Hematopoietic multipotent progenitor cell treated with erythropoietin and hydrocortisone succinate and interleukin-3 and kit ligand, for 15 days (in vitro differentiated cells): ENCODE measurements around the gene RPL34.
"Not testable (repeated sequence)": the region's sequence is repeated elsewhere in the genome, so short reads cannot be mapped to it uniquely, and the experiment has no call there.

Experiments
- DNase-seq: peaks from one replicate; pipeline ENCODE4 v3.0.0-alpha.2; 2015; ENCODE audit warnings: low spot score

Gene RPL34

DNA sequence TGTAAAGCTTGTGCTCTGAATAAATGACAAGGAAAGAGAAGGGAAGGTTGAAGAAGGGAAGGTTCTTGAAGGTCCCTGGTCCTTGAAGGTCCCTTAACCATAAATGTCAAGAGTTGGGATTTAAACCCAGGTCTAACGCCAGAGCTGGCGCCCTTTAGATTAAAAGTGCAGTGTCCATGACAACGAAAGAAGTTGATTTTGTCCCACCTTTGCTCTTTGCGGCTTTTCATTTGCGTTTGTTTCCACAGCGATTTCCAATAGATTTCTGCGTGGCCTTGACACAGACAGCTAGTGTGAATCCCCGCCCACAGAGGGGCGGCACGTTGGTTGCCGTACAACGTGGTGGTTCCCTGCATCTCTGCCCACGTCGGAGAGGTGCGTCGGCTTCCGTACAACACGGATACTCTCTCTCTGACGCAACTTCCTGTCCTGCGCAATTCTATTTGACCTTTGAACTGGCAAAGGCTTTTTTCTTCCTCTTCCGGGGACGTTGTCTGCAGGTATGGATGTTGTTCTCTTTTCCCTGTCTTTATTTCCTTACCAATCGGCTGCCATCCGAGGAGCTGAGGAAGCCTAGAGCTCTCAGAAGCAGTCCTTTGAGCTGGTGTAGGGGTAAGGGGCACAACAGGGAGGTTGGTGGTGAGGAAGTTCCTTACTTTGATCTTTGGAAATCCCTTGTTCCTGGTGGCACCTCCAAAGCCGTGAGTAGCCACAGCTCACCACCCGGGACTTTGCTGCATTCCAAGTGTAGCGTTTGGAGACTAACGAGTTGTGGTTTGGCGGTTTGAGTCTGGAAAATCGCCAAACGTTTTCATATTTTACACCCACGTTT lies at the start of gene RPL34:
TSS of gene RPL34 (plus strand) at position 476 of the 832 bp plus-strand sequence. CDS start 1,384 bp downstream, outside the sequence.
- peak; percentile 99 for DNase-seq

DNA sequence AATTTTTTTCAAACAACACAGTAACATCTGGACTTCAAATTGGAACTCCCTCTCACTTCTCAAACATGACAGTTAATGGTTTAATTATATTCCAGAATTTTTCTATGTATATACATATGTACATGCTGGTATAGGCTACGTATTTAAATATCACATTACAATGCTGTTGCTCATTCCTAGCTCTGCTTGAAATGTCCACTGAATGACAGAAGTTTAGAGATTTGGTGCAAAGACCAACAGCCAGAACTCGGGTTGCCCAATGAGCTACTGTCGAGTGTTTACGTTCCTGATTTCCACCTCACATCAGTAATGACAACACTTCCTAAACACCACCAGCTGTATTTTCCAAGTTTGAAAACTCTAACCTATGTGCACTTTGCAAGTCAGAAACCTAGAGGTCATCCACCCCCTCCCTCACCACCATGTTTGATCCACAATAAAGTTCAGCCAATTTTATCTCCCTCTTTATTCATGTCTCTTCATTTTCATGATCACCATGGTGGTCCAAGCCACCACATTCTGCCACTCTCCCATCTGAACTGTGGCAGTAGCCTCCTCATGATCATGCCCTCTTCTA lies 49.3 kb upstream of the RPL34 start:
- no peak for DNase-seq

DNA sequence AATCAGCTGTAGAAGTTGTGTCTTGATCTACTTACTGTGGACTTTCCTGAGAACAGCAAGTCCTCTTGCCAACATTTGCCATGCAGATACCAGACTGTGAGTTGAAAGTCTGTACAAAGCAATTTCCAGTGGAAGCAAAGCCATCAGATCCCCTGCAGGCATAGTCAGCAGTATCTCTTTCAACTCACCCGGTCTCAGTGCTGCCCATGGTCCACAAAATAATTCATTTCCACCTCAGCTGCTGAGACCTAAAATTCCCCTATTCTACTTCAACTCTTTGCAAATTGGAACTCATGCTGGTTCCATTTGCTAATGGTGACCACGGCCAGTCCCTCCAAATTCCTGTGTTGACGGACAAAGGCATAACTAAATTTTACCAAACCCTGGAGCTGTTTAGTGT lies 46.0 kb upstream of the RPL34 start:
- DNase-seq, result no peak

- DNase-seq, result no peak
Measured at GRCh38 chr4:108581083-108581482, 39.3 kb upstream of the RPL34 start.

DNA sequence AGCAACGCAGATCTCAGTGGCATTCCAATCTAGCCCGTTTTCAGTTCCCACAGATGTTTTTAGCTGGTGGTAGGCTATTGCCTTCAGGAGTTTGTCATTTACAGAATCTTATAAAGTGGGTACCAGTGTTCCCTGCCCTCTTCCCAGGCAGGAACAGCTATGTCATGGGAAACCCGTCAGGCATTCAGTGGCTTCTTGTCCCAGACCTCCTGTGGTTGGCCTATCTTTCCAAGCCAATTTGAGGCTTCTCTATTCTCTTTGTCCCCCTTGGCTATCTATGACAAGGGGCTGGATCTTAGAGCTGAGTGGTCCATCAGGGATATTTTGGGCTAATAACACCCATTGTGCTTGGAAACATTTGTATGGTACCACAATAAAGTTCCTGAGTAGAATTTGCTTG lies 33.6 kb upstream of the RPL34 start:
- no peak for DNase-seq

DNA sequence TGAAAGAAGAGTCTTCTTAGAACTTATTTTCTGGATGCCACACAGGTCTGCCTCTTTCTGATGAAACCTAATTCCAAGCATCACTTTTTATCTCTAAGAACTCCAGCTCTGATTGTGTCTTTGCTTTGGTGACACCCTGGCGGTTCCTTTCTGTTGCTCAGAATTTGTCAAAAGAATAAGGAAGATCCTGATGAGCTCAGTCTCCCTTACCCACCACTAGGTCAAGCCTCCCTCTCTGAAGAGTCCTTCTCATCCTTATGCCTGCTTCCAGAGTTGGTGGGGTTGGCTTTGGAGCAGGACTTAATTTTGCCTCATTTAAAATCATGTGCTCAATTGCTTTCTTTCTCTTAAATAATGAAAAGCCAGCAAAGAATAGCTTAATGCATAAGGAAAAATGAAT lies 31.5 kb upstream of the RPL34 start:
- DNase-seq, result no peak

DNA sequence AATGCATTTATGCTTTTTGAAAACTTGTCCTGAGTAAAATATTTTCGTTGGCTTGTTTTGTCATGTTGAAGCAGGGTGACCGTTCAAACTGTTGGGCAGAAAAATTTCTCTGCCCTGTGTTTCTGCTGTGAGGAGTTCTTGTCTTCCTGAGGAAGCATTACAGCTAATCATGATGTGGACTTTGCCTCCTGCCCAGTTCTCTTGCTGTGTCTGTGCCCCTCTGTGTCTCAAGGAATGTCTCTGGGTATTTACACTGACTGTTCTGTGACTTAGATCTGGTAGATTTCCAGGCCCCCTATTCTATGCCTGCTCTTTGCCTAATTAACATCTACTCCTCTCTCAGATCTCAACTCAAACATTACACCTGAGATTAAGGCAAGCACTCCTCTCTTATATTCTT lies 30.4 kb upstream of the RPL34 start:
- DNase-seq, result no peak

GRCh38 chr4:108590776-108591175 lies 29.6 kb upstream of the RPL34 start:
- DNase-seq, result no peak

DNA sequence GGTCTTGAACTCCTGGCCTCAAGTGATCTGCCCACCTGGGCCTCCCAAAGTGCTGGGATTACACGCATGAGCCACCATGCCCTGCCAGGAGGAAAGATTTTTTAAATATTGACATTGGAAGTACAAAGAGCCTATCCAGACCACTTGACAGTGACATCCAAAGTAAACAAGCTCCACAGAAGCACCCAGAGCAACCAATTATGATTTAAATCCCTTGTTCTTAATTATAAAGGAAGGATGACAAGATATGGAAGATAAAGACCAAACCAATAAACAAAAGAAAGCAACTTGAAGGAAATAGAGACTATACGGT lies 27.7 kb upstream of the RPL34 start:
- DNase-seq, result no peak

GRCh38 chr4:108594296-108594695 lies 26.1 kb upstream of the RPL34 start:
- not testable (repeated sequence) for DNase-seq

DNA sequence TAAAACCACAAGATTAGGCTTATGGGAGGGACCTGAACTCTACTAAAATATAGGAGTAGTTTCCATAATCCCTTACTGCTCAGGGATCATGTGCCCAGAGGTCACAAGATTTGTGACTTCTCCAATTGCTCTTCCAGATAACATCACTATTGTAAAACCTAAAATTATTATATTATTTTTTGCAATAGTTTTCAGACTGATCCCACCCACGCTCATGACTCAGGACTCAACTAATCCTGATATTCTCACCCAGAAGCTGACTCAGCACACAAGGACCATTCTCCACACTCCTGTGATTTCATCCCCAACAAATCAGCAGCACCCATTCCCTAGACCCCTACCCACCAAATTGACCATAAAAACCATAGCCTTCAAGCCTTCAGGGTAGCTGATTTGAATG lies 24.0 kb upstream of the RPL34 start:
- DNase-seq, result no peak

- DNase-seq, result no peak
Measured at GRCh38 chr4:108601106-108601505, 19.3 kb upstream of the RPL34 start.

GRCh38 chr4:108601532-108601931 lies 18.8 kb upstream of the RPL34 start:
- no peak for DNase-seq

DNA sequence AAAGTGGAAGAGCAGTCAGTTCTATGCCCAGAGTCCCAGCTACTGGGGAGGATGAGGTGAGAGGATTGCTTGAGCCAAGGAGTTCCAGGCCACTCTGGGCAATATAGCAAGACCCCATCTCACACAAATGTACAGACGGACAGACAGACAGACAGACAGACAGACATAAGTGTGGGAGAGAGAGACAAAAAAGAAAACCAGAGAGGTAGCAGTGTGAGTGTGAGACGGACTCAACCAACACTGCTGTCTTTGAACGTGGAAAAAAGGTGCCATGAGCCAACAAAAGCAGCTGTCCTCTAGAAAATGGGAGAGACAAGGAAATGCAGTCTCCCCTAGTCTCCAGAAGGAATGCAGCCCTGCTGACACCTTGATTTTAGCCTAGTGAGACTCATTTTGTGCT lies 18.2 kb upstream of the RPL34 start:
- DNase-seq, result no peak

DNA sequence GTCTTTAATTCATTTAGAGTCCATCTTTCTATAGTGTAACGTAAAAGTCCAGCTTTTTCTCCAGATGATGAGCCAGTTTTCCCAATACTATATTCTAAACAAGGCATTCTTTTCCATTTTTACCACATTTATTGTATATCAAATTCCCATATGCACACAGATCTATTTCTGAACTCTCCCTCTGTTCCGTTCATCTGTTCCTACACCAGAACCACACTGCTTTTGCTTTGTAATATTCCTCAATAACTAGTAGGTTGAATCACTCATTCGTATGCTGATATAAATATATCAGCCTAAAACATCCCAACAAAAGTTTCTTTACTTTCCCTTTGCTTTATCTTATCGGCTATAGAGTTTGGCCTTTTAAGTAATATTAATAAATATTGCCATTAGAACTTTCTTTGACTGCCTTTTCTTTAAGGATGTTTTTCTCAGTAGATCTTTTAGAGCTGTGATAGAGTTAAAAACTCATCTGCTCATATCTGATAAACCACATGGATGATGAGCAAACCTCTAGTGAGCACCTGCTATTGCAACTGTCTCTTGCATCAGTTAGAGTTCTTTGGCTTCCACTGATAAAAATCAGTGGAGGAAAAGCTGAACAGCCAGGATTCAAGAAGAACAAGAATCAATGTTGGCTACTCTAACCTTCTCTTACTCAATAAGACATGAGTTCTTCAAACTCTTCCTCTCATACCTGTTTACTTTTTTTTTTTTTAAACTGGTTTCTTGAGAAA lies 13.1 kb upstream of the RPL34 start:
- no peak for DNase-seq

DNA sequence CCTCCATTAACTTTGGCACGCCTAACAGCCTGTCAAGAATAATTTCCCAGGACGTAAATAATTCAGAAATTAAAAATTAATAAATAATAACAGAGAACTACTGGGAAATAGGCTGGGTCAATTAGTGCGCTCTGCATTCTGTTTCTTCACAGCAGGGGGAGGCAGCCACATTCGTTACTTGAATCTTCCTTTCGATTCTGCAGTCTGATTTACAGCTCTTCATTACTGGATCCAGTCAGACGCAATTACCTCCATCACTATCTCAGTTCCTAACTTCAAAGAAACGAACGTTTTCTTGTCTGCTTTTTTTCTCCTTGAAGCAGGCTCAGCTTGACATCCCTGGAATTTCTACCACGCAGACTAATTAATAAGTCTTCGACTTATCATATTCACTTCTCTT lies 9.0 kb upstream of the RPL34 start:
- no peak for DNase-seq

- DNase-seq, result no peak
Measured at GRCh38 chr4:108612365-108612764, 8.0 kb upstream of the RPL34 start.

- no peak for DNase-seq
Measured at GRCh38 chr4:108619372-108620100, 840 bp upstream of the RPL34 start.

- no peak for DNase-seq
Measured at GRCh38 chr4:108620933-108621905, 843 bp downstream of the RPL34 start.

DNA sequence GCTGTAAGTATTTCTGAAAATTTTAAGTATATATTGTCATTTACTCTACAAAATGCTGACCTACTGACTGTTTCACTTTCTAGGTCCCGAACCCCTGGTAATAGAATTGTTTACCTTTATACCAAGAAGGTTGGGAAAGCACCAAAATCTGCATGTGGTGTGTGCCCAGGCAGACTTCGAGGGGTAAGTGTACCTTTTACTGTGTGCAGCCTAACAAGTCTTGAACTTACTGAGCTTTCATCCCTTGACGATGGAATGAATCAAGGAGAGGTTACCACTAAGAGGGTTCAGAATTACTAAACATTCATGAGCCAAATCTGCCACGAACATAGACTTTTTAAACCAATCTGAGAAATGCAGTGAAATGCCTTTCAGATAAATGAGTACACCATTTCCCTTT lies 1.6 kb downstream of the RPL34 start:
- DNase-seq, result no peak

- DNase-seq, result no peak
Measured at GRCh38 chr4:108622828-108623227, 2.5 kb downstream of the RPL34 start.
